Stimulated activated naive CD4-positive, alpha-beta T cell treated with Interleukin-2 at 50 U/mL for 16 hours (primary cell): ENCODE measurements around the gene GSS.

Experiments
- DNase-seq: peaks from one replicate; lab custom pipeline; 2025; lab: John Stamatoyannopoulos, UW

Gene GSS

DNA sequence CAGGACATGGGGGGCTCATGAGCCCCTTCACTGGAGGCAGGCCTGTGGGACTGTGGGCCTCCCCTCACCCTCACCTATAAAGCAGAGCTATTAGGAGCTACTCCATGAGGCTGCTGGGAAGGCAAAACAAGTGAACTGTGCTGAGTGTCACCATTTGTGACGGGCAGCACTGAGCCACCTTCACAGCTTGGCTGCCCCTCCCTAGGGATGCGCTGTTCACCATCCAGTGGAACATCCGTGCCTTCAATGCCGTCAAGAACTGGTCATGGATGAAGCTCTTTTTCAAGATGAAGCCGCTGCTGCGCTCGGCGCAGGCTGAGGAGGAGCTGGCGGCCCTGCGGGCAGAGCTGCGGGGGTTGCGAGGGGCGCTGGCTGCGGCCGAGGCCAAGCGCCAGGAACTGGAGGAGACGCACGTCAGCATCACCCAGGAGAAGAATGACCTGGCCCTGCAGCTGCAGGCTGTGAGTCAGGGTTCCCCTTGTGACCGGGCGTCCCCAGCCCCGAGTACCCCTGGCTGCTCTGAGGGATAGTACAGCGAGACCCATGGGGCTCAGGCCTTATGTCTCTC lies 38.4 kb upstream of the GSS start:
- no peak for DNase-seq

DNA sequence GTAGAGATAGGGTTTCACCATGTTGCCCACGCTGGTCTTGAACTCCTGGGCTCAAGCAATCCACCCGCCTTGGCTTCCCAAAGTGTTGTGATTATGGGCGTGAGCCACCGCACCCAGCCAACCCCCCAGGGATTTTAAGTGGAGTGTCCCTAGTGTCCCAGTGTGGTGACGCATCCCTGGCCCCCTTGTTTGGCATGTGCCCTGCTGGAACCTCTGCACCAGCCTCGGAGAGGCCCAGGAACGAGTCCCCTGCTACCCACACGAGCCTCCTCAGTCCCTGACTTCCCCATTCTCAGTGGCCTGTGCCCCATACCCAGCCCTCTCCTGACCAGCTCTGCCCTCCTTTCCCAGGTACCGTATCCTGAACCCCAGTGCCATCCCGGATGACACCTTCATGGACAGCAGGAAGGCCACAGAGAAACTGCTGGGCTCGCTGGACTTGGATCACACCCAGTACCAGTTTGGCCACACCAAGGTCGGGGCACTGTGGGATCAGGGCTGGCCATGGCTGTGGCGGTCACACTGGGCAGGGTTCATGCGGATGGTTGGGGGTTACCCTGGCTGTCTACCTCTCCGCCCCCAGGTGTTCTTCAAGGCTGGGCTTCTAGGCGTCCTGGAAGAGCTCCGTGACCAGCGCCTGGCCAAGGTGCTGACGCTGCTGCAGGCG lies 37.3 kb upstream of the GSS start:
- no peak for DNase-seq

DNA sequence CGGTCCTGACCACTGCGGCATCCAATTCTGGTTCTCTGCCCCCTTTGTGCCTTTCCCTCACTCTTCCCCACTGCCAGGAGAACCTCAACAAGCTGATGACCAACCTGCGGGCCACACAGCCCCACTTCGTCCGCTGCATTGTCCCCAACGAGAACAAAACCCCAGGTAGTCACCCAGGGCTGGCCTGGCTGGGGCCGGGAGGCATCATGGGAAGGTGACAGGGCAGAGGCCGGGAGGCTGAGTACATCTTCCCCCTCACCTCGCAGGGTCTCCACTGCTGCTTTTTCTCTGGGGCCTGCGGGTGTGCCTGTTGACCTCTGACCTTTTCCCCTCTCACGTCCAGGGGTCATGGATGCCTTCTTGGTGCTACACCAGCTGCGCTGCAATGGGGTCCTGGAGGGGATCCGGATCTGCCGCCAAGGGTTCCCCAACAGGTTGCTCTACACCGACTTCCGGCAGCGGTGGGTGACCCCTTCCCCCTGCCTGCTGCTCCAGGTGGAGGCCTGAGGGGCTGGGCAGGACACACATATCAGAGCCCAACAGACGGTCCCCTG lies 35.1 kb upstream of the GSS start:
- DNase-seq: no peak

DNA sequence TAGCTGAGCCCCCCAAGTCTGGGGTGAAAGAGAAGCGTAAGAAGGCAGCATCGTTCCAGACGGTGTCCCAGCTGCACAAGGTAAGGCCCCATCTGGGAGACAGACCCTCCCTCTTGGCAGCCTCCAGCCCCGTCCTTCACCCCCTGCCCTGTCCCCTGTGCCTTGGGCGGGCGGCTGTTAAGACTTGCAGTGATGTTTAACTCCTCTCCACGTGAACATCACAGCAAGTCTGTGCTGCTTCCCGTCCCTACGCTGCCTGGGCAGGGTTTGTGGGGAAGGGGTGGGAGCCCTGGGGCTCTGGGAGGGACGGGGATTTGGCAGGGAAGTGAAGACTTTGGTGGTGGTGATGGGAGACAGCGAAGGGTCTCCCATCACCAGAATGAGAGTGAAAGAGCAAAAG lies 34.6 kb upstream of the GSS start:
- no peak for DNase-seq

DNA sequence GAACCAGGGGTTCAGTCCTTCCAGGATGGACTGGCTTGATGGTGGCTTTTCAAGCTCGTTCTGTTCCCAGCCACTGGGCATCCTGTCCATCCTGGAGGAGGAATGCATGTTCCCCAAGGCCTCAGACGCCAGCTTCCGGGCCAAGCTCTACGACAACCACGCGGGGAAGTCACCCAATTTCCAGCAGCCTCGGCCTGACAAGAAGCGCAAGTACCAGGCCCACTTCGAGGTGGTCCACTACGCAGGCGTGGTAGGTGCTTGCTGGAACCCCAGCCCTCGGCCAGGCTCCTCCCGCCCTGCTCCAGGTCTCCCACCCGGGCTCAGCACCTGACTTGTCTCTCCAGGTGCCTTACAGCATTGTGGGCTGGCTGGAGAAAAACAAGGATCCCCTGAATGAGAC lies 34.1 kb upstream of the GSS start:
- DNase-seq: no peak

DNA sequence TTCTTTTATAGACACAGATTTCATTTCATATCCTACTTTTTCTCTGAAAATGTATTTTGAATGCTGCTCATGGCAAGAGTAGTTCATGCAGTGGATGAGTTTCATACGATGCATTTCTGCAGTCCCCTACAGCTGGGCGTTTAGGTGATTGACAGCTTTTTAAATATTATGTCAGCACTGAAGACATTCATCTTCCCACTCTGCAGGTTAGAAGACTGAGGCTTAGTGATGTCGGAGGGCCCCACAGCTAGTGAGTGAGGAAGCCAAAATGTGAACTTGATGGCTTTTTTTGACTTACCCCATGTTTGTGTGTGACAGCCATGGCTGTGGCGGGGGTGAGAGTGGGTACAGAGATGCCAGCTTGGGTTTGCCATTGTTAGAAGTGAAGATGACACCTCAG lies 33.5 kb upstream of the GSS start:
- no peak for DNase-seq

DNA sequence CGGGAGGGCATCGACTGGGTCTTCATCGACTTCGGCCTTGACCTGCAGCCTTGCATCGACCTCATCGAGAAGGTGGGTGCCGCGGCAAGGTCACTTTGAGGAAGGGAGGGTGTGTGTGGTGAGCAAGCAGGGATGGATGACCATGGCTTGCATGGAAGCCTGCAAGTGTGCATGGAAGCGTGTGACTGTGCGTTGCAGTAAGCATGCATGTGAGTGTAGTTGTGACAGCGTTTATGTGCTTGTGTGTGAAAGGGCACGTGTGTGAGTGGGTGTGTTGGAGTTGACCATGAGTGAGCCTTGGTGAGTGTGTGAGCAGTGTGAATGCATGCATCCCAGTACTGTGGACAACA lies 32.6 kb upstream of the GSS start:
- no peak for DNase-seq

DNA sequence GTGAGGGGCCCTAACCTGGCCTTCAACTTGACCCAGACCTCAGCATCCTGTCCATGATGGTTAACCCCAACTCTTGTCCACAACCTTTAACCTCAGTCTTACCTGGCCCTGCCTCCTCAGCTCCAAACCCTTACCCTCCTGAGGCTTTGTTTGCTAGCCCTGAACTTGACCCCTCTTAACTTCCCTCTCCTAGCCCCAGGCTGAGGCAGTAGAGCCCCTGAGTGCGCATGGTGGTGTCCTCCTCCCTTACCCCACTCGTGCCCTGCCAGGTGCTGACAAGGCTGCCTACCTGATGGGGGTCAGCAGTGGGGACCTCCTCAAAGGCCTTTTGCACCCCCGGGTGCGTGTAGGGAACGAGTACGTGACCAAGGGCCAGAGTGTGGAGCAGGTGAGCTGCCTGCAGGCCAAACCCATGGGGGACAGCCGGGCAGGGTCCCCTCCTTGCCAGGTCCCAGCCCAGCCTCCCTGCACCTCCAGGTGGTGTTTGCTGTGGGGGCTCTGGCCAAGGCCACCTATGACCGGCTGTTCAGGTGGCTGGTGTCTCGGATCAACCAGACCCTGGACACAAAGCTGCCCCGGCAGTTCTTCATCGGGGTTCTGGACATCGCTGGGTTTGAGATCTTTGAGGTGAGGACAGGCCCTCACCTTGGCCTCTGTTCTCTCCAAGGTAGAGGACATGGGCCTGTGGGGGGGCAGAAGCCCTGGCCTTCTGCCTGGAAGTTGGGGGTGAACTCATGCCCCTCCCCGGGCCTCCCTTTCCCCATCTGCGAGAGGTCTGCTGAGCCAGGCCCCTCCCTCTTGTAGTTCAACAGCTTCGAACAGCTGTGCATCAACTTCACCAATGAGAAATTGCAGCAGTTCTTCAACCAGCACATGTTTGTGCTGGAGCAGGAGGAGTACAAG lies 31.9 kb upstream of the GSS start:
- no peak for DNase-seq

DNA sequence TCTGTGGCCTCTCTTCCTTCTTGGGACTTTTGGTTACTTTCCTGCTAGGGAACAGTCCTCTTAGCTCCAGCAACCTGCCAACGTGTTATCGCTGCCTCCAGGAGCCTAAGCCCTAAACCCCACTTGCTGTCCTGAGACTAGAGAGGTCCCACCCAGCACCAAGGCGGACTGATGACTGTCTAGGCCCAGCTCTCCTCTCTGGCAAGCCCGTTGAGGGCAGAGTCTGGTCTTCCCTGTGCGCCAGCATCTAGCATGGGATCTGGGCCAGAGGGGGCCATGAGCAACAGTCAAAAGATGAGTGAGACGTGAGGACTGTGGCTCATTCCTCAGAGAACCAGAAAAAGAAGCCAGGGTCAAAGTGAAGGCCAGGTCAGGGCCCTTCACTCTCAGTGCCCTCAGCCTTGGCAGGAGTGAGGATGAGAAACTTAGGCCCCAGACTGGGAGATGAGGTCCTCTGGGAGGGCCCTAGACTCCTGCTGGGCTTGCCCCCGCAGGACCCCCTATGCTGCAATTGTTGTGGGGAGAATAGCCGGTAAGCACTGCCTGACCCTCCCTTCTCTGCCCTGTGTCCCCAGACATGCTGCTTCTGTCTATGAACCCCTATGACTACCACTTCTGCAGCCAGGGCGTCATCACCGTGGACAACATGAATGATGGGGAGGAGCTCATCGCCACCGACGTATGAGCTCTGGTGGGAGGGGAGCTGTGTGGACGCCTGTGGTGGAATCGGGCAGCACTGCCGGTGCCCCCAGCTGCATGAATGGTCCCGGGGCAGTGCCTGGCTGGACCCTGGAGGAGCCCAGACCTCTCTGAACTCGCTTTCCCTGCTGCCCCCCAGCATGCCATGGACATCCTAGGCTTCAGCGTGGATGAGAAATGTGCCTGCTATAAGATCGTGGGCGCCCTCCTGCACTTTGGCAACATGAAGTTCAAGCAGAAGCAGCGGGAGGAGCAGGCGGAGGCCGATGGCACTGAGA lies 31.0 kb upstream of the GSS start:
- no peak for DNase-seq

DNA sequence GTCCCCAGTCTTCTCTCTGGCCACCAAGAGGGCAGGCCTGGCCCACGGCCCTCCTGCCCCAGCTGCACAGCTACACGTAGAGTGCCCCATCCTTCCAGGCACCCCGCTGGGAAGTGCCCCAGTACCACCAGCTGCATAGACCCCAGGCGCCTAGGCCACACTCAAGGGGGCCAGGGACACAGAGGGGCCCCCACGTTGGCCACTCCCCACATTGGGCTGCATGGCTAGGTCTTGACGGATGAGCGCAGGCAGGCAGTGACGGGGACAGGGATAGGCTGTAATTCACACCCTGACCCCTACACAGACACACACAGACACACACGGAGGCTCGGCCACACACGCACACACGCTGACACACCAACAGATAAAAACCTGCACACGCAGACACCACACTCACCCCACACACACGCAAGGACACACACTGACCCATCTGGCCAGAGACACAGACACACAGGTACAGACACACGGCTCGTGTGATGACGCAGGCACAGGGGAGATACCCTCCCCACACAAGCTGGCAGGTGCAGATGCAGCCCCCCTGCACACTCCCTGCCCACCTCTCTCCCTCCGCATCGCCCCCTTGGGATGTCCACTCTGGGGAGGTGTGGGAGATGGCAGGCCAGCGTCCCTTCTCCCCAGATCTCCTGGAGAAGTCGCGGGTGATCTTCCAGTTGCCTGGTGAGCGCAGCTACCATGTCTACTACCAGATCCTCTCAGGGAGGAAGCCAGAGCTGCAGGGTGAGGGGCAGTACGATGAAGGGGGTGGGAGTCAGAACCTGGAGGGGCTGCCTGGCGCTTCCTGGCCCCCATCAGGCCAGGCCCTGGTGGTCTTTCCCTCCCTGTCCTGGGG lies 30.1 kb upstream of the GSS start:
- no peak for DNase-seq

DNA sequence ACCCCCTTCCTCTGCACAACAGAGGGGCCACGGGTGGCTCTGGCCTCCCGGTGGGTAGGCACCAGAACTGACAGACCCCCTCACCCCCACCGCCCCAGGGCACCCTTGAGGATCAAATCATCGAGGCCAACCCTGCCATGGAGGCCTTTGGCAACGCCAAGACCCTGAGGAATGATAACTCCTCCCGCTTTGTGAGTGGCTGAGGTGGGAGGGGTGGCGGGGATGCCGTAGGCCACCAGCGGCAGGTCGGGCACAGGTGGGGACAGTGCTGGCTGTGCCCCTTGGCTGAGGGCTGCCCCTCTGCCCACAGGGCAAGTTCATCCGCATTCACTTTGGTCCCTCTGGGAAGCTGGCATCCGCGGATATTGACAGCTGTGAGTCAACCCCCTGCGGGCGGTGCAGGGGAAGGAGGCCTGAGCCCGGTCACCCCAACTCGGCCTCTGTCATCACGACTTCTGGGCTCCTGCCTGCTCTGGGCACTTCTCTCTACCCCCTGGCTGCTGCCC lies 29.2 kb upstream of the GSS start:
- DNase-seq: no peak

DNA sequence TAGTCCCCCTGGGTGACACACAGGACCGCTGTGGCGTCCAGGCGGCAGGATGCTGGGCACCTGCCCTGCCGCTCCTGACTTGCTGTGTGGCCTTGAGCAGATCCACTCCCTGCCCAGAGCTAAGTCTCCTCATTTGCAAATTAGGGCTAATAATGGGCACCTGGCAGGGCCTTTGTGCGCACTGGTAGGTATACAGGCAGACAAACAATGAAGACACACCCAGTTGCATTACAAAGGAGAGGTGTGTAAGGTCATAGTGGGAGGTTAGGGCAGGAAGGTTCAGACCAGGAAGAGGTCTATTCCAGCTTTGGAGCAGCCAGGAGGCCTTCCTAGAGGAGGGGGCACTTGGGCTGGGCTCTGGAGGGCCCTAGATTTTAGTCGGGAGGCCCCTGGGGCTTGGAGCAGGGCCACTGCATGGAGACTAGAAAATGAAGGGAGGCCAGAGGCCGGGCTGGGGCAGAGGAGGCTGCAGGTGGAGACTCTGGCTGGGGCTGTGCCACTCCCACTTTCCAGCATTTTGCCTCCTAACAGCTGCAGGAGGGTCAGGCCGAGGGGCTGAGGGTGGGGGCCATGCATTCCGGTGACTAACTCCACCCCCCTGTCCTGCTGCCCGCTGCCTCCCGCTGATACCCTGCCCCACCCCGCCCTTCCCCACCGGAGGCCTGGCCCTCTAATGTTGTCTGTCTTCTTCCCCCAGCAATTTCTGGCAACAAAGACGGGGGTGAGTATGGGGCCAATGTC lies 28.6 kb upstream of the GSS start:
- DNase-seq: no peak

DNA sequence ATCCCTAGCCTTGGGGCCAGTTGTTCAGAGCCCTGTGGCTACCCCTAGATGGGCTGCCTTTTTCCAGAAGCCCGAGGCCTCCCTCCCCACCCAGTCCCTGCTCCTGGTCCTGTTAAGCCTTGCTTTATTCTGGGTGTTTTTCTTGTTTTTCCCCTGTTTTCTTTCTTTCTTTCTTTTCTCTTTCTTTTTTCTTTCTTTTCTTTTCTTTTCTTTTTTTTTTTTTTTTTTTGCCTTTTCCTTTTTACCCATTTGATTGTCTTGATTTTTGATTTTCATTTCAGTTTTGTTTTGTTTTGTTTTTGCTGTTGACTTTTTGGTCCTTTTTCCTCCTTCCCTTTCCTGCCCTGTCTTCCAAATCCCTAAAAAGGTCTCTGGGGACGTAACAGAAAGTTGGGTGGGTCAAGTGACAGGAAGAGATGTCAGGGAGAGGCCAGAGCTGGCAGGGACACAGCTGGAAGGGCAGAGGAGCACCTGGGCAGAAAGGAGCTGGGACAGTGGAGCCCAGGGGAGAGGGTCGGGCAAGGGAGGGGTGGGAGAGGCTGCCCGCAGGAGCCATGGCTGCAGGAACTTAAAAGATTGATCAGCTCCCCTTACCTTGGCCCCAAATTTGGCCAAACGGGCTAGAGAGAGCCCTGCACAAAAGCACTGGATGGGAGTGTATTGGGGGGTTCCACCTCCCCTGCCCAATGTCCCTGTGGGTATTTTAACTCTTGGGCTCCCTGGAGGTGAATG lies 27.6 kb upstream of the GSS start:
- DNase-seq: no peak

DNA sequence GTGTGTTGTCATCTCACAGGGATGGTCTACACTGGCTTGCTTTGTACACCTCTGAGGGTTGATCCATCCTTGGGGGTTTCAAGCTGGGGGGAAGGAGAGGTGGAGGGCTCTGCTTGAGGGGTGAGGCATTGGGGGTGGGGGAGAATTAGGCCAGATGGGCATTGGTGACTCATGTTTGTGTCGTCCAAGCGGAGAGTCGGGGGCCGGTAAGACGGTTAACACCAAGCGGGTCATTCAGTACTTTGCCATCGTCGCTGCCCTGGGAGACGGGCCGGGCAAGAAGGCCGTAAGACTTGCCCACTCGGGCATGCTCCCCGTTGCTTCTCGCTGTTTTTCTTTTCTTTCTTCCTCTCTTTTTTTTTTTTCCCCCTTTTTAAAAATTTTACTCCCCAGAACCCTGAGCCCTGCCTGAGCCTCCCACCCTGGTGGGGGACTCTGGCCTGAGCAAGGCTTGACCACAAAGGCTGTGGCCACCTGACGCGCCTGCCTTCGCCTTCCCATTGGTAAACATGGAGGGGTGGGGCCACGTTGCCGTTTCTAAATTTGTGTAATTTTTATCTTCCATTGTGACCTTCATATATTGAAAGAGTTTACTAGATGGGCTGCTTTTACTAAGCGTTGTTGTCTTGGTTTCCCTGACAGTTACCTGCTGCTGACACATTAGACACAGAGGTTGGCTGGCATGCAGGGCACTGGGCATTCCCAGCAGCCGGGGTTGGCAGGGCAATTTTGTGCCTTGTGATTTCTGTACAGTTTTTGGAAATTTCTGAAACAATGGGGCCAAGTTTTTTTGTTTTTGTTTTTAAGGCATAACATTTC lies 26.9 kb upstream of the GSS start:
- DNase-seq: no peak

DNA sequence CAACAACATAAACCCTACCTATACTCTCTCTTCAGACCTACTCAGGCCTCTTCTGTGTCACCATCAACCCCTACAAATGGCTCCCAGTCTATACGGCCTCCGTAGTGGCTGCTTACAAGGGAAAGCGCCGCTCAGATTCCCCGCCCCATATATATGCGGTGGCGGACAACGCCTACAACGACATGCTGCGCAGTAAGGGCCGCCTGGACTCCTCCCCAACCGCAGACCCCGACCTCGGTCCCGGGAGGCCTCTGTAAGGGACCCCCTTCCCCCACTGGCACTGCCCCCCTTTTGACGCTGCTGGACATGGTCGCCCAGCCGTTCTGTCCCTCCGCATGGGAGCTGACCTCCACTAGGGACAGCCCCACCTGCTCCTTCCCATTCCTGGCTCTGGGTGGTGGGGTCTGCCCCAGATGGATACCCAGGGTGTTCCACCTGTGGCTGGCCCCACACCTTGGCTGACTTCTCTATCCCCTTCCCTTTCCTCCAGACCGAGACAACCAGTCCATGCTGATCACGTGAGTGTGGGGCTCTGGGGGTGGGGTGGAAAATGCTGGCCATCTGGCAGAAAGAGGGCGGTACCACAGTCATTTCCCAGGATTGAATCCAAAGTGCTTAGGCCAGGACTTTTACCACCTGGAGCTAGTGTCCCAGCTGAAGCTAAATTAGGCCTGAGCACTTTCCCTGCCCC lies 25.1 kb upstream of the GSS start:
- DNase-seq: no peak

DNA sequence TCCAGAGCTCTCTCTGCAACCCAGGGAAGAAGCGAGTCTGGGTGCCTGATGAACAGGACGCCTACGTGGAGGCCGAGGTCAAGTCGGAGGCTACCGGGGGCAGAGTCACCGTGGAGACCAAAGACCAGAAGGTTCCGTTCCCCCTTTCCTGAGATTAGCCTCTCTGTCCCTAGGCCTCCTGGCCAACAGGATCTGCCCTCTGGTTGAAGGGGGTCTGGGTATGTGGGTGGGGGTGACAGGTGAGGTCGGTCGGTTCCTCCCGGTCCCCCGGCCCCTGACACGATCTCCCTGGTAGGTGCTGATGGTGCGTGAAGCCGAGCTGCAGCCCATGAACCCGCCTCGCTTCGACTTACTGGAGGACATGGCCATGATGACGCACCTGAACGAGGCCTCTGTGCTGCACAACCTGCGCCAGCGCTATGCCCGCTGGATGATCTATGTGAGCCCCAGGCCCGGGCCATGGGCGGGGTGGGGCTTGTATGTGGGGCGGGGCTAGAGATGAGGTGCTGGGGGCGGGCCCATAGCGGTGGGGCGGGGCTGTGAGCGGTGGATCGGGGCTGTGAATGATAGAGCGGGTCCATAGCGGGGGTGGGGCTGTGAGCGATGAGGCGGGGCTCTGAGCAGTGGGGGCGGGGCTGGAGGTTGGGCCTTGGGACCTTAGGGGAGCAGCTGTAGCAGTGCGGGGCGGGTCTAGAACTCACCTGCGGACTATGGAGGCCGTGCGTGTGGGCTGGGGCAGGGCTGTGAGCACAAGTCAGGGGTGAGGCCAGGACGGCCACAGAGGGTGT lies 24.0 kb upstream of the GSS start:
- no peak for DNase-seq
